ENCODE measurements around the gene SMCO2. TPM values are rescaled to one million over a fixed set of nuclear protein-coding genes. Genes with fewer than 3 reads are reported as not detected.

SMCO2 gene
- total RNA-seq, 2 donors from 2014 or later: 0.31 to 1.0 TPM

- Histone ChIP-seq H3K9ac (ENCODE audit: extremely low read depth, low read length, poor library complexity, severe bottlenecking) (no peak overlapping the region), H3K4me3 (ENCODE audit: low read length) (no peak overlapping the region), H3K36me3 (ENCODE audit: control insufficient read depth, insufficient read depth, low read length) (peaks cover 21% of the 10 kb centered on the region), H3K4me1 (ENCODE audit: control insufficient read depth, insufficient read depth, low read length) (no peaks in the 10 kb centered on the region), H3K27me3 (ENCODE audit: control insufficient read depth, insufficient read depth, low read length, poor library complexity, severe bottlenecking) (no peaks in the 10 kb centered on the region), H3K9me3 (ENCODE audit: control insufficient read depth, low read length) (no peaks in the 10 kb centered on the region), H3K27ac (ENCODE audit: low read depth, low read length) (no peak overlapping the region)
- peaks cover 24% of the 10 kb centered on the region for H3K36me3 Mint-ChIP-seq (ENCODE audit: low read depth)
- H3K27me3 Mint-ChIP-seq (ENCODE audit: insufficient read depth): no peaks in the 10 kb centered on the region
- no peaks in the 10 kb centered on the region for H3K9me3 Mint-ChIP-seq
- DNase-seq: peak; percentile 31
- no peak overlapping the region for H3K4me3 Mint-ChIP-seq
- 93 to 94% methylated on average over 6 of the region's 6 CpGs for WGBS, 2 experiments (ENCODE audit: insufficient coverage in 1 of 2, insufficient read length in 1 of 2)
- H3K27ac Mint-ChIP-seq: no peak overlapping the region
- TF ChIP-seq CTCF (conservative IDR thresholded peaks at IDR 0.05): no peak
- peaks cover 37% of the 10 kb centered on the region for H3K4me1 Mint-ChIP-seq
Observed at GRCh38 chr12:27534060-27534764, 87.7 kb downstream of the SMCO2 start.

GRCh38 chr12:27534765-27535161 lies 88.2 kb downstream of the SMCO2 start:
- Mint-ChIP-seq H3K4me1 (peaks cover 39% of the 10 kb centered on the region), H3K27me3 (ENCODE audit: insufficient read depth) (no peaks in the 10 kb centered on the region), H3K9me3 (no peaks in the 10 kb centered on the region), H3K4me3 (no peak overlapping the region), H3K27ac (no peak overlapping the region), H3K36me3 (ENCODE audit: low read depth) (peaks cover 24% of the 10 kb centered on the region)
- Histone ChIP-seq H3K27me3 (ENCODE audit: control insufficient read depth, insufficient read depth, low read length, poor library complexity, severe bottlenecking) (no peaks in the 10 kb centered on the region), H3K9me3 (ENCODE audit: control insufficient read depth, low read length) (no peaks in the 10 kb centered on the region), H3K36me3 (ENCODE audit: control insufficient read depth, insufficient read depth, low read length) (peaks cover 21% of the 10 kb centered on the region), H3K4me1 (ENCODE audit: control insufficient read depth, insufficient read depth, low read length) (no peaks in the 10 kb centered on the region), H3K27ac (ENCODE audit: low read depth, low read length) (no peak overlapping the region), H3K4me3 (ENCODE audit: low read length) (no peak overlapping the region), H3K9ac (ENCODE audit: extremely low read depth, low read length, poor library complexity, severe bottlenecking) (no peak overlapping the region)
- no peak for TF ChIP-seq CTCF (conservative IDR thresholded peaks at IDR 0.05)
- WGBS, 2 experiments (ENCODE audit: insufficient coverage in 1 of 2, insufficient read length in 1 of 2): 92% methylated on average over 1 of the region's 1 CpG; no CpG with 5 or more reads in 1 of the 2 experiments
- no peak for DNase-seq

GRCh38 chr12:27535318-27535717 lies 88.8 kb downstream of the SMCO2 start:
- H3K4me1 Mint-ChIP-seq: peaks cover 33% of the 10 kb centered on the region
- no peaks in the 10 kb centered on the region for H3K4me1 ChIP-seq (ENCODE audit: control insufficient read depth, insufficient read depth, low read length)
- WGBS, 2 experiments (ENCODE audit: insufficient coverage in 1 of 2, insufficient read length in 1 of 2): 93 to 97% methylated on average over 4 to 6 of the region's 6 CpGs
- H3K27ac ChIP-seq (ENCODE audit: low read depth, low read length): no peak overlapping the region
- no peak overlapping the region for H3K27ac Mint-ChIP-seq
- H3K27me3 ChIP-seq (ENCODE audit: control insufficient read depth, insufficient read depth, low read length, poor library complexity, severe bottlenecking): no peaks in the 10 kb centered on the region
- H3K9ac ChIP-seq (ENCODE audit: extremely low read depth, low read length, poor library complexity, severe bottlenecking): no peak overlapping the region
- H3K9me3 Mint-ChIP-seq: no peaks in the 10 kb centered on the region
- TF ChIP-seq CTCF (conservative IDR thresholded peaks at IDR 0.05): no peak
- H3K36me3 Mint-ChIP-seq (ENCODE audit: low read depth): peaks cover 24% of the 10 kb centered on the region
- no peaks in the 10 kb centered on the region for H3K27me3 Mint-ChIP-seq (ENCODE audit: insufficient read depth)
- H3K4me3 Mint-ChIP-seq: no peak overlapping the region
- DNase-seq: no peak
- no peaks in the 10 kb centered on the region for H3K9me3 ChIP-seq (ENCODE audit: control insufficient read depth, low read length)
- no peak overlapping the region for H3K4me3 ChIP-seq (ENCODE audit: low read length)
- peaks cover 21% of the 10 kb centered on the region for H3K36me3 ChIP-seq (ENCODE audit: control insufficient read depth, insufficient read depth, low read length)

Measured in endodermal cell (in vitro differentiated cells).